ENCODE measurements around the gene OSR1. TPM values are rescaled to one million over a fixed set of nuclear protein-coding genes. Genes with fewer than 3 reads are reported as not detected.
A peak's percentile ranks its signal among the peaks of the same experiment; 100 is the strongest.

OSR1 gene
- total and polyA plus RNA-seq, 2 of the 4 experiments (the other 2 are of a cell fraction), result 12.4 to 48.0 TPM

DNA sequence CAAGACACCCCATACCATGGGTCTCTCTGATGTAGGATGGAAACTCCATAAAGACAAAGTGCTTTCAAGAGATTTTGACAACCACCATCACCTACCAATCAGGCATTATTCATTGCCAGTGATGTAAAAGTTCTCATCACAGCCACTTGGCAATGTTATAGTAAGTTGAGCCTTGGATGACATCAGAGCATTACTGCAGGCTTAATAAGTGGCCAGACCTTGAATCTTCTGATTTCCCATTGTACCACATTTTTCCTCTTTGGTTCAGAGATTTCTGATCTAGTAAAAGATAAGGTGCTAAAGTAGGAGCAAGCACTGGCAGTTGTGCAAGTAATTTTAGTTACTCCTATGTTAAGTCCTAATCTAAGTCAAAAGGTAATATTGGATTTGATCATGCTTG, 36.5 kb downstream of the OSR1 start:
- CTCF ChIA-PET, result no interaction called here
- BruUV-seq (replicated peaks), result no TSS peak

More for the DNA sequence above, 36.5 kb downstream of the OSR1 start:
- Histone ChIP-seq H3K4ac (ENCODE audit: low read depth, low read length) (no peak overlapping the region), H3K9me3 (ENCODE audit: control insufficient read depth, insufficient read depth, low read length) (peaks cover 2% of the 10 kb centered on the region; the same call in 1 of the 2 replicates), H3K18ac (ENCODE audit: low read depth, low read length) (no peak overlapping the region), H4K20me1 (ENCODE audit: insufficient read depth, low read length) (no peaks in the 10 kb centered on the region), H3K4me1 (ENCODE audit: control insufficient read depth, insufficient read depth, low read length) (no peaks in the 10 kb centered on the region), H3K27me3 (ENCODE audit: control insufficient read depth, insufficient read depth, low read length) (no peaks in the 10 kb centered on the region), H3K27ac (ENCODE audit: insufficient read depth, low read length) (no peak overlapping the region), H3K4me3 (ENCODE audit: insufficient read depth, low read depth, low read length) (no peak overlapping the region), H2AK5ac (ENCODE audit: low read depth, low read length) (no peak overlapping the region), H3K4me2 (ENCODE audit: low read depth, low read length) (no peak overlapping the region), H2BK5ac (ENCODE audit: low read depth, low read length, poor library complexity, severe bottlenecking) (no peak overlapping the region), H3K36me3 (ENCODE audit: control insufficient read depth, insufficient read depth, low read length) (peaks cover 3% of the 10 kb centered on the region), H2BK15ac (ENCODE audit: low read depth, low read length) (no peak overlapping the region), H2AK9ac (replicated peaks; ENCODE audit: low read depth, low read length, poor library complexity) (no peak overlapping the region), H3K9ac (ENCODE audit: low read depth, low read length) (no peak overlapping the region), H3K56ac (ENCODE audit: extremely low read depth, insufficient read depth, low read length) (no peak overlapping the region), H2AFZ (replicated peaks; ENCODE audit: low read length, poor library complexity) (no peak overlapping the region), H2BK120ac (ENCODE audit: low read depth, low read length) (no peak overlapping the region), H2BK20ac (ENCODE audit: low read depth, low read length) (no peak overlapping the region), H3K79me1 (ENCODE audit: low read depth in 1 of 2, low read length in 2 of 2) (no peaks in the 10 kb centered on the region), H3K23ac (ENCODE audit: low read depth, low read length) (no peak overlapping the region), H3K14ac (replicated peaks; ENCODE audit: low read depth, low read length) (no peak overlapping the region), H4K5ac (ENCODE audit: low read depth, low read length) (no peak overlapping the region), H4K8ac (ENCODE audit: low read depth in 2 of 2, low read length in 2 of 2) (no peak overlapping the region), H3K9me1 (ENCODE audit: insufficient read depth, low read length) (no peaks in the 10 kb centered on the region), H4K91ac (ENCODE audit: insufficient read depth, low read depth, low read length) (no peak overlapping the region)
- no peak for TF ChIP-seq CHD1 (IDR thresholded peaks at IDR 0.05; ENCODE audit: low read depth, low read length)
- in situ Hi-C loops (cut with MboI; ENCODE audit: low sequenced_read_pairs), result no loop called here
- POLR2A ChIA-PET (ENCODE audit: unreplicated experiment), result no interaction called here
- no peak for ATAC-seq (ENCODE audit: low read depth)
- DNase-seq, result peak; percentile 59
- dilution Hi-C loops (cut with HindIII; ENCODE audit: low sequenced_read_pairs, unreplicated experiment), result no loop called here
- intact Hi-C loops (cut with micrococcal nuclease), result no loop called here

Measured in IMR-90 (cell line).